Measurements from ENCODE around the gene KDM8.
"Not testable (repeated sequence)": the region's sequence is repeated elsewhere in the genome, so short reads cannot be mapped to it uniquely, and the experiment has no call there.

- not testable (repeated sequence) for TF ChIP-seq CTCF, POLR2A, POLR2AphosphoS5, EP300 (IDR thresholded peaks at IDR 0.05)
Observed at GRCh38 chr16:27247076-27247475, 43.8 kb downstream of the KDM8 start.

All from sigmoid colon (tissue), 4 donors.